Caki2 (cell line): ENCODE measurements around the gene RAPGEFL1. TPM values are rescaled to one million over a fixed set of nuclear protein-coding genes. Genes with fewer than 3 reads are reported as not detected.

Experiments used
- DNase-seq: peaks from one replicate; pipeline ENCODE4 v3.0.0-alpha.2; 2015; ENCODE audit warnings: low read depth
- in situ Hi-C: cut with HindIII; loops from 2 replicates; pipeline ENCODE4 v1.10.0; 2016; ENCODE audit warnings: low sequenced_read_pairs, low pct_unique_long_range_greater_than_20kb, mixed read lengths
- total RNA-seq: library from RNA; depleted of rRNA; stranded (reverse); fragments of >200 nt; shearing (Covaris generic); gene quantifications from 2 replicates; pipeline ENCODE4 v1.2.3, GENCODE V29; 2014; ENCODE audit warnings: low replicate concordance

The RAPGEFL1 gene
- total RNA-seq, 1 experiment from 2014 or later = 5.9 TPM

- DNase-seq = no peak
- in situ Hi-C loops = loop anchor here (10.0 kb wide), 1 partner anchor 66 kb away; the partner anchor contains the start of gene NR1D1
Measured at GRCh38 chr17:40170325-40170724, 6.9 kb upstream of the RAPGEFL1 start.

DNA sequence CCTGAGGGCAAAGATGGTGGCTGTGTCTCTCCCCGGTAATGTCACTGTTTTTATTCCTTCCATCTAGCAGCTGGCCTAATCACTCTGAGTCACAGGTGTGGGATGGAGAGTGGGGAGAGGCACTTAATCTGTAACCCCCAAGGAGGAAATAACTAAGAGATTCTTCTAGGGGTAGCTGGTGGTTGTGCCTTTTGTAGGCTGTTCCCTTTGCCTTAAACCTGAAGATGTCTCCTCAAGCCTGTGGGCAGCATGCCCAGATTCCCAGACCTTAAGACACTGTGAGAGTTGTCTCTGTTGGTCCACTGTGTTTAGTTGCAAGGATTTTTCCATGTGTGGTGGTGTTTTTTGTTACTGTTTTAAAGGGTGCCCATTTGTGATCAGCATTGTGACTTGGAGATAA is 5.5 kb upstream of the RAPGEFL1 start:
- in situ Hi-C loops = loop anchor here (10.0 kb wide), 1 partner anchor 67 kb away; the partner anchor contains the start of gene NR1D1
- no peak for DNase-seq

GRCh38 chr17:40173091-40173777 is 4.0 kb upstream of the RAPGEFL1 start:
- in situ Hi-C loops = loop anchor here (10.0 kb wide), 1 partner anchor 68 kb away; the partner anchor contains the start of gene NR1D1

GRCh38 chr17:40173778-40174135 is 3.5 kb upstream of the RAPGEFL1 start:
- no peak for DNase-seq
- in situ Hi-C loops = loop anchor here (10.0 kb wide), 1 partner anchor 69 kb away; the partner anchor contains the start of gene NR1D1

More at GRCh38 chr17:40173091-40173777, 4.0 kb upstream of the RAPGEFL1 start:
- no peak for DNase-seq

- DNase-seq = no peak
- in situ Hi-C loops = loop anchor here (10.0 kb wide), 1 partner anchor 70 kb away; the partner anchor contains the start of gene NR1D1
Measured at GRCh38 chr17:40174514-40174913, 2.8 kb upstream of the RAPGEFL1 start.

DNA sequence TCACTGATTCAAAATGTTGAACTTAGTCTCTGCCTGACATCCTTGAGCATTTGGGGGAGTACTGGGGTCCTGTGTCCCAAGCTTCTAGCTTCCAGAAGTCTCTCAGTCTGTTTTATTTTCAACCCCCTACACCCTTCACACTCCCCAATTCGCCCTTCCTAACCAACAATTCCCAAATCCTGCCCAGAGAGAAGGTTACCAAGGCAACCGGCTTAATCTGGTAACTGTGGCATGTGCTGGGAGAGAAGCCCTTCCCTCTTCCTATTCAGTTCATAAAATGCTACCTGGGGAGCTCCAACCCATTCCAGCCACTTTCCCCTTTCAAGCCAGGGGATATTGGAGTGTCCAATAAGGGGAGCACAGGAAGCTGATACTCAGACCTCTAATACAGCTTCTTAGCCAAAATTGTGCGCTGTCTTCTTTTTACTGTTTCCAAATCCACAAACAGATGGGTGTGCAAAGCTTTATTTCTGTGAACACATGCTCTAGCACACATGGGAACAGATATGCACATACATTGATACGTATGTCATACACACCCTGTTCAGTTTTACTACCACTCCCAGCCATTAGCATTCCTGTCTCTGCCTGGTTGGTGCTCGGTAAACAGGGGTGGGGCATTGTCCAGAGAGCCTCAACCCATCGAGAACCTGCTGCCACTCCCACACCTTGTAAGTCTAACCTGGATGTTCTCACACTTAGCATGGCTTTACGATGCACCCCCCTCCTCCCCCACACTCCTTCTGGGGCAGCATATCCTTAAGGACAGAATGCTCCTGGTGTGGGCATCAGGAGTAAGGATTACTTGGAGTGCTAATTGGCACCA is 1.1 kb upstream of the RAPGEFL1 start:
- in situ Hi-C loops = loop anchor here (10.0 to 25.0 kb wide), 2 partner anchors 71 to 111 kb away; partner anchors contain the start of genes CDC6 and NR1D1
- no peak for DNase-seq

GRCh38 chr17:40176754-40177110 is 538 bp upstream of the RAPGEFL1 start:
- in situ Hi-C loops = loop anchor here (10.0 to 25.0 kb wide), 2 partner anchors 72 to 111 kb away; partner anchors contain the start of genes CDC6 and NR1D1
- no peak for DNase-seq

- in situ Hi-C loops = loop anchor here (10.0 to 25.0 kb wide), 2 partner anchors 73 to 109 kb away; partner anchors contain the start of genes CDC6 and NR1D1
- no peak for DNase-seq
Measured at GRCh38 chr17:40178021-40178601, 841 bp downstream of the RAPGEFL1 start.

- DNase-seq = no peak
- in situ Hi-C loops = loop anchor here (10.0 to 25.0 kb wide), 2 partner anchors 74 to 109 kb away; partner anchors contain the start of genes CDC6 and NR1D1
Measured at GRCh38 chr17:40178660-40179059, 1.4 kb downstream of the RAPGEFL1 start.

DNA sequence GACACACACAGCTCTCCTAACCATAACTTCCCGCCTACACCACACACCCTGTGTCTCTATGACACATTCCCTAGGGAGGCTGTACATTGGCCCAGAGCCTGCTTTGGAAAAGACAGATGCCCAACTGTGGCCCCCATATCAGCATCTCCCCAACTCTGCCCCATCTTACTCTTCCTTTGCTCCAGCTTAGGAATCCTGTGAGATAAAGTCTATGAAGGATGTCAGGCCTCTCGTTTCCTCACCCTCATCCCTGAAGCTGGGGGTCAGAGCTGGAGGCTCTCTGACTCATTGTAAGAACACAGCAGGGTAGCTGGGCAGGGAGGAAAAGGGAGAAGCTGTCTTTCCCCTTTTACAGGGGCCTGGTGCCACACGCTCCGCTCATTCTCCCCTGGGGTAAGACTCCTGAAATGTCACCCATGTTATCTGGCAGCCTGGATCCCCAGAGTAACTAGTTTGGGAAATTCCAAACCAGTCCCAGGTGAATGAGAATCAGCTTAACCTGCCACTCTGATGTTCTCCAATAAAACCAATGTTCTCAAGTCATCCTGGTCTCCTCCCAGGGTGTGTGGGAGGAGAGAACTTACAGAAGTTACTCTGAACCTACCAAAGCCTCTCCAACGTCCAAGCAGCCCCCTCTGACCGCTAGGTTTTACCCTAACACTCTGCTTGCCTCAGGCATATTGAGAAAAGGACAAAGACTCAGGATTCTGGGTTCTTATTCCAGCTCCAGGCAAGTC is 2.8 kb downstream of the RAPGEFL1 start:
- DNase-seq = no peak
- in situ Hi-C loops = loop anchor here (10.0 to 25.0 kb wide), 2 partner anchors 75 to 107 kb away; partner anchors contain the start of genes CDC6 and NR1D1

- in situ Hi-C loops = loop anchor here (25.0 kb wide), 1 partner anchor 107 kb away; the partner anchor contains the start of gene CDC6
- no peak for DNase-seq
Measured at GRCh38 chr17:40180694-40181093, 3.4 kb downstream of the RAPGEFL1 start.

- no peak for DNase-seq
- in situ Hi-C loops = loop anchor here (25.0 kb wide), 1 partner anchor 106 kb away; the partner anchor contains the start of gene CDC6
Measured at GRCh38 chr17:40181205-40181604, 3.9 kb downstream of the RAPGEFL1 start.

DNA sequence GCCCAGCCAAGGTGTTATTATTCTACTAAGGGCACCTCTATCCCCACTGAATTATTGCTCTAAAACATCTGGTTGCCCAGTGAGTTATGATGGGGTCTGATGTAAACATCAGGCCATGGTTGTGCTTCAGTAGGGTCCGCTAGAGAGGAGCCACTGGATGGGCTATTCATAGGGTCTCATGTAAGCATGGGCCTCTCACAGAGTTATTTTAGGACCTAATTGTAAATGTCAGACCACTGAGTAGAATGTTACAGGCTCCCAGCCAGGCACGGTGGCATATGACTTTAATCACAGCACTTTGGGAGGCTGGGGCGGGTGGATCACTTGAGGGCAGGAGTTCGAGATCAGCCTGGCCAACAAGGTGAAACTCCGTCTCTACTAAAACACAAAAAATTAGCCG is 5.3 kb downstream of the RAPGEFL1 start:
- no peak for DNase-seq
- in situ Hi-C loops = loop anchor here (25.0 kb wide), 1 partner anchor 105 kb away; the partner anchor contains the start of gene CDC6

GRCh38 chr17:40187238-40187637 is 10.0 kb downstream of the RAPGEFL1 start:
- in situ Hi-C loops = loop anchor here (25.0 kb wide), 1 partner anchor 100 kb away; the partner anchor contains the start of gene CDC6
- no peak for DNase-seq

DNA sequence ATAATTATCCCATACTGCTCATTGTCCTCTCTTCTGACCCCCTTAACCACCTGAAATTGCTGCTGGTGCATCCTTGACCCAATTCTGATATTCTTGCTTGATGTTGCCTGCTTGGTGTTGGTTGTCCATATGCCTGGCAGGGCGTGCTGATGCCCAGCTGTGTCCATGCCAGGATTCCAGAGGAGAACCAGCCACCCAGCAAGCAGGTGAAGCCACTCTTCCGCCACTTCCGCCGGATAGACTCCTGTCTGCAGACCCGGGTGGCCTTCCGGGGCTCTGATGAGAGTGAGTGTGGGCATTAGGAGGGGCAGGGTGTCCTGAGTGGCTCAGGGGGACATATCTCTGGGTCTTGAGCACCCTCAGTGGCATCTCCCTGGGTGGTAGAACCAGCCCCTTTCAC is 11.4 kb downstream of the RAPGEFL1 start:
- DNase-seq = no peak
- in situ Hi-C loops = loop anchor here (25.0 kb wide), 1 partner anchor 99 kb away; the partner anchor contains the start of gene CDC6

GRCh38 chr17:40190197-40191021 is 13.1 kb downstream of the RAPGEFL1 start:
- in situ Hi-C loops = loop anchor here (25.0 kb wide), 1 partner anchor 97 kb away; the partner anchor contains the start of gene CDC6
- no peak for DNase-seq
